CD4-positive, CD25-positive, alpha-beta regulatory T cell (primary cell): ENCODE data around the gene PITPNB. TPM values are rescaled to one million over a fixed set of nuclear protein-coding genes. Genes with fewer than 3 reads are reported as not detected.

Source experiments
- ATAC-seq, 2 donors: fragments of 150-1000 bp; cut with Tn5 transposase; one replicate each; pipeline ENCODE4 v1.10.0; 2021; ENCODE audit warnings: low read depth in 2 of 2, moderate number of reproducible peaks in 2 of 2, moderate library complexity in 1 of 2
- DNase-seq, 3 donors: peaks; one replicate each; pipeline versions ENCODE4 v3.0.0 to v3.0.0-alpha.2; 2012 to 2022; ENCODE audit warnings: mixed read lengths in 1 of 3
- H3K27ac ChIP-seq: one replicate; pipeline ENCODE4 v1.7.0; 2013; ENCODE audit warnings: mild to moderate bottlenecking, low read length; ENCODE audit not compliant: insufficient read depth, poor library complexity, severe bottlenecking
- H3K27me3 ChIP-seq: one replicate; pipeline ENCODE4 v1.7.0; 2013; ENCODE audit warnings: low read length; ENCODE audit not compliant: control insufficient read depth, insufficient read depth
- H3K36me3 ChIP-seq: one replicate; pipeline ENCODE4 v1.7.0; 2013; ENCODE audit warnings: mild to moderate bottlenecking, low read length, moderate library complexity; ENCODE audit not compliant: control insufficient read depth, insufficient read depth
- H3K4me1 ChIP-seq: 2 replicates; pipeline ENCODE4 v1.7.0; 2013; ENCODE audit warnings: mild to moderate bottlenecking, low read length; ENCODE audit not compliant: insufficient read depth, control insufficient read depth, poor library complexity, severe bottlenecking
- H3K4me3 ChIP-seq: one replicate; pipeline ENCODE4 v1.7.0; 2013; ENCODE audit warnings: low read depth, mild to moderate bottlenecking, low read length, moderate library complexity
- H3K9me3 ChIP-seq, 2 experiments: 1 replicate in 1 of 2; 2 replicates in 1 of 2; pipeline ENCODE4 v1.7.0; 2013; ENCODE audit warnings: low read length in 2 of 2, mild to moderate bottlenecking in 1 of 2, moderate library complexity in 1 of 2; ENCODE audit not compliant: control insufficient read depth in 2 of 2
- H3K27ac Mint-ChIP-seq, 3 donors: one replicate each; pipeline ENCODE4 v1.8.0; 2020 to 2022; ENCODE audit warnings: mild to moderate bottlenecking in 3 of 3, mixed read lengths in 3 of 3, moderate library complexity in 2 of 3
- H3K27me3 Mint-ChIP-seq: one replicate; pipeline ENCODE4 v1.8.0; 2022; ENCODE audit warnings: mild to moderate bottlenecking, mixed read lengths
- H3K36me3 Mint-ChIP-seq: one replicate; pipeline ENCODE4 v1.8.0; 2020; ENCODE audit warnings: mixed read lengths
- H3K4me1 Mint-ChIP-seq, 4 donors: one replicate each; pipeline ENCODE4 v1.8.0; 2020 to 2022; ENCODE audit warnings: mixed read lengths in 4 of 4, mild to moderate bottlenecking in 1 of 4
- H3K4me3 Mint-ChIP-seq, 4 donors: one replicate each; pipeline ENCODE4 v1.8.0; 2020 to 2022; ENCODE audit warnings: mild to moderate bottlenecking in 4 of 4, mixed read lengths in 4 of 4, moderate library complexity in 3 of 4
- H3K9me3 Mint-ChIP-seq, 7 donors: one replicate each; pipeline ENCODE4 v1.8.0; 2020 to 2022; ENCODE audit warnings: mixed read lengths in 7 of 7, mild to moderate bottlenecking in 3 of 7, moderate library complexity in 2 of 7
- polyA plus RNA-seq, 4 donors: library from polyadenylated mRNA; unstranded; fragments of 300-500 nt; fragmentation: Illumina TruSeq; gene quantifications; one replicate each; pipeline ENCODE4 v1.2.3, GENCODE V29; 2021
- total RNA-seq: library from RNA; stranded (reverse); gene quantifications from one replicate; pipeline ENCODE4 v1.2.3, GENCODE V29; 2022

Gene PITPNB
- total and polyA plus RNA-seq, 5 donors from 2014 or later, result 59.3 to 69.3 (median 64.7) TPM

DNA sequence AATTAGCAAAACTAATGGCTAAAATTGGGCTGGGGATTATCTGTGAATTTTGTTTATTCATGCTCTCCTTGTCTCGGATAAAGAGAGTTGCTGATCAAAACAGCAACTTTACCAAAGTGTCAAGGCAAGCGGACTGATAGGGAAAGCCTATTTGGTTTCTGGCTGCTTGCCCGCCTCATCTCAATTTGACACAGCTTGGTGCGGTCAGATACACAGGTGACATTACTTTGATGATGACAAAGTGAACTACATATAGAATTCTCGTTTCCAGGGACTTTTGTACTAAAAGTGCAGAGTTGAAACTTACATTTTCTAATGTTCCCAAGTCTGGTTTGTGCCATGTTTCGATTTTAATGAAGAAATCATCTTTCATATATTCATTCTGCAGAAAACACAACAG, 22.8 kb downstream of the PITPNB start:
- H3K4me1 Mint-ChIP-seq, result peaks cover 17 to 34% (median 24%) of the 10 kb centered on the region in 4 donors
- no peaks in the 10 kb centered on the region for H3K27me3 Mint-ChIP-seq
- H3K4me3 Mint-ChIP-seq, result peak overlapping the region in 1 of 4 donors; percentile 44
- no peak for DNase-seq
- no peaks in the 10 kb centered on the region for H3K9me3 ChIP-seq
- no peak for ATAC-seq
- peaks cover 8% of the 10 kb centered on the region for H3K4me1 ChIP-seq
- H3K36me3 Mint-ChIP-seq, result peaks cover 46% of the 10 kb centered on the region
- peak overlapping the region in 2 of 3 donors; percentile 22 to 49 for H3K27ac Mint-ChIP-seq
- no peaks in the 10 kb centered on the region for H3K9me3 Mint-ChIP-seq
- no peaks in the 10 kb centered on the region for H3K27me3 ChIP-seq
- peaks cover 59% of the 10 kb centered on the region for H3K36me3 ChIP-seq
- H3K4me3 ChIP-seq, result no peak overlapping the region
- no peak overlapping the region for H3K27ac ChIP-seq

DNA sequence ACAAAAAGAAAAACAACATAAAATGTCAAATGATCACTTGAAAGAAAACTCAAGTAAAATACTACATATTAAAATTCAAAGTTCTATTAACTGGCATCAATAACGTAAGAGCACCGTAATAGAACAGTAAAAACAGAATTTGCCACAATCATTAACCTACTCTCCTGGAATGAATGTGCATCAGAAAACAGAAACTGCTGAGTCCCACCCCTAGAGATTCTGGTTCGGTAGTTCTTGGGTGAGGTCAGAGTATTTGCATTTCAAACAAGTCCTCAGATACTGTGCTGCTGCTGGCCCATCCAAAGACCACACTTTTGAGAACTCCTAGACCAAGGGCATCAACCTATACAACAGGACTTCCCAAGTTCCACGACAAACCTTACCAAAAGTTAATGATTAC, 23.5 kb downstream of the PITPNB start:
- H3K27me3 Mint-ChIP-seq, result no peaks in the 10 kb centered on the region
- no peak overlapping the region for H3K27ac ChIP-seq
- H3K4me1 Mint-ChIP-seq, result peaks cover 10 to 27% (median 18%) of the 10 kb centered on the region in 4 donors
- H3K27ac Mint-ChIP-seq, result peak overlapping the region; percentile 22 to 71 (median 38)
- peaks cover 8% of the 10 kb centered on the region for H3K4me1 ChIP-seq
- peak in 1 of 3 donors; percentile 41 for DNase-seq
- no peaks in the 10 kb centered on the region for H3K27me3 ChIP-seq
- H3K9me3 ChIP-seq, result no peaks in the 10 kb centered on the region
- no peaks in the 10 kb centered on the region for H3K9me3 Mint-ChIP-seq
- H3K4me3 Mint-ChIP-seq, result peak overlapping the region in 1 of 4 donors; percentile 1
- peaks cover 43% of the 10 kb centered on the region for H3K36me3 Mint-ChIP-seq
- ATAC-seq, result no peak
- peak overlapping the region; percentile 13 for H3K4me3 ChIP-seq
- H3K36me3 ChIP-seq, result peaks cover 55% of the 10 kb centered on the region

DNA sequence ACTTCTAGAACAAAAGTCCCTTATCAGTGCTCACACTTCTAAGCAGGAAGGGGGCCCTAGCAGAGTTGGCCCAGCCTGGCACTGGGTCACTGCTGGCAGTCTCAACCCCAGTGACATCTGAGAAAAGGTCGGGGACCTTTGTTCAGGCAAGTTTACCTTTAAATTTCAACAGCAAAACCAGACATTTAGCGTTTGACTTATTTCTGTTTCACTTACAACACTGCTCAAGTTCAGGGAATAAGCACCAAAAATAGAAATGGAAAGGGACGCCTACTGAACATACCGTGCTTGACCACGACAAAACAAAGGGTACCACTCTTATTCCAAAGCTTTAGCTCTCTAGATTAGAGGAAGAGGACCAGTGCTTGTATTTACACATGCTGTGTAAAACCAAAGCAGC, 26.2 kb downstream of the PITPNB start:
- no peak overlapping the region for H3K4me3 ChIP-seq
- H3K27ac ChIP-seq, result no peak overlapping the region
- H3K27ac Mint-ChIP-seq, result peak overlapping the region in 1 of 3 donors; percentile 58
- H3K27me3 ChIP-seq, result no peaks in the 10 kb centered on the region
- no peaks in the 10 kb centered on the region for H3K9me3 ChIP-seq
- no peaks in the 10 kb centered on the region for H3K9me3 Mint-ChIP-seq
- H3K36me3 Mint-ChIP-seq, result peaks cover 42% of the 10 kb centered on the region
- no peaks in the 10 kb centered on the region for H3K27me3 Mint-ChIP-seq
- H3K4me1 ChIP-seq, result peaks cover 8% of the 10 kb centered on the region
- no peak for ATAC-seq
- peaks cover 11 to 27% (median 21%) of the 10 kb centered on the region in 4 donors for H3K4me1 Mint-ChIP-seq
- DNase-seq, result no peak
- H3K36me3 ChIP-seq, result peaks cover 70% of the 10 kb centered on the region
- H3K4me3 Mint-ChIP-seq, result no peak overlapping the region

DNA sequence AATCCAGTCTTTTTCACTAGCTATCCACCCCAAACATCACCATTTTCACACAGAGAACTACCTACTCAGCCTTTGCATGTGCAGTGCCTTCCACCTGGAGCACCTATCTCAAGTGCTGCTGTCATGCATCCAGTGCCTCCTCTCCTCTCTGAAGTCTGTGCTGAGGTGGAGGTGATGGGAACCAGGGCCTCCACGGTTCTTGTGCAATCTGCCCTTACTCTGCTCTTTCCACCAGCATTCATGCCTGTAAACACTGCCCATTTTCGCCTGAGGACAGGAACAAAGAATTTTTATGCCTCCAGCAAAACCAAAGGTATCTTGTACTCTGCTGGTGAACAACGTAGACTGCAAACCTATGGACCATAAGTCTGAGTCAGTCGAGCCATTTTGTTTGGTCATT, 27.0 kb downstream of the PITPNB start:
- peak overlapping the region in 2 of 3 donors; percentile 34 to 47 for H3K27ac Mint-ChIP-seq
- H3K9me3 Mint-ChIP-seq, result no peaks in the 10 kb centered on the region
- H3K9me3 ChIP-seq, result no peaks in the 10 kb centered on the region
- DNase-seq, result no peak
- peaks cover 40% of the 10 kb centered on the region for H3K36me3 Mint-ChIP-seq
- H3K4me1 Mint-ChIP-seq, result peaks cover 14 to 27% (median 21%) of the 10 kb centered on the region in 4 donors
- H3K4me3 ChIP-seq, result no peak overlapping the region
- no peak overlapping the region for H3K27ac ChIP-seq
- no peaks in the 10 kb centered on the region for H3K27me3 ChIP-seq
- no peak overlapping the region for H3K4me3 Mint-ChIP-seq
- H3K4me1 ChIP-seq, result peaks cover 8% of the 10 kb centered on the region
- no peaks in the 10 kb centered on the region for H3K27me3 Mint-ChIP-seq
- ATAC-seq, result no peak
- H3K36me3 ChIP-seq, result peaks cover 66% of the 10 kb centered on the region

DNA sequence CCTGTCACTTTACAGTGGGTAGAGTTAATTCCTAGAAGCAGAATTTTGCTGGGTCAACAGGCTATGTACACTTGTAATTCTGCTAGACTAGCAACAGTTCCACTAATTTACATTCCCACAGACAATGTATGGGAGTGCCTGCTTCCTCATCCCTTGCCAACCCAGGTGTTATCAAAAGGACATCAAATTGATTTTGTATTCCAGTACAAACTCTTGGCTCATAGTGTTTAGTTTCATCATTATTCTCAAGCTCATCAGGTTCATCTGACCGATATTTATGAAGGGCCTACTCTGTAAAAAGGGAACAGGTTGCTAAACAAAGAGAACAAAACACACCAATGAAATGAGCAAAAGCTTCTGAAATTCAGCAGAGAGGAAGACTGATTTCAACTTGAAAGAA, 30.7 kb downstream of the PITPNB start:
- H3K27ac Mint-ChIP-seq, result peak overlapping the region in 2 of 3 donors; percentile 28 to 45
- peaks cover 7 to 23% (median 16%) of the 10 kb centered on the region in 4 donors for H3K4me1 Mint-ChIP-seq
- H3K4me3 ChIP-seq, result no peak overlapping the region
- no peak for DNase-seq
- H3K27me3 ChIP-seq, result no peaks in the 10 kb centered on the region
- no peak overlapping the region for H3K27ac ChIP-seq
- H3K4me1 ChIP-seq, result no peaks in the 10 kb centered on the region
- no peaks in the 10 kb centered on the region for H3K9me3 ChIP-seq
- no peak for ATAC-seq
- no peaks in the 10 kb centered on the region for H3K27me3 Mint-ChIP-seq
- peaks cover 48% of the 10 kb centered on the region for H3K36me3 ChIP-seq
- no peak overlapping the region for H3K4me3 Mint-ChIP-seq
- H3K9me3 Mint-ChIP-seq, result no peaks in the 10 kb centered on the region
- peaks cover 38% of the 10 kb centered on the region for H3K36me3 Mint-ChIP-seq

DNA sequence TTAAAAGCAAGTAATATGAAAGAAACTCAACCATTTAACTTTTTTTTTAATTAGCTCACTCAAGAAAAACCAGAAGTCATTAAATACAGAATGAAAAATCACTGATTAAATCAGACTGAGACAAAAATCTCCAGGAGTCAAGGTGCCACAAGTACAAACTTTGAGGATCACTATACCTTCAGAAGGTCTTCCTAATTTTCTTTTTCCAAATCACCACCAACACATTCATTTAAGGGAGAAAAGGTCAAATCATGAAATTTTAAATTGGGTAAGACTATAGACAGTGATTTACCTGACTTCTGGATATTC, 32.3 kb downstream of the PITPNB start:
- peaks cover 26% of the 10 kb centered on the region for H3K36me3 Mint-ChIP-seq
- DNase-seq (no peak), ATAC-seq (no peak)
- H3K4me3 Mint-ChIP-seq, result no peak overlapping the region
- no peaks in the 10 kb centered on the region for H3K9me3 Mint-ChIP-seq
- no peaks in the 10 kb centered on the region for H3K27me3 Mint-ChIP-seq
- no peaks in the 10 kb centered on the region for H3K4me1 ChIP-seq
- peaks cover 41% of the 10 kb centered on the region for H3K36me3 ChIP-seq
- no peaks in the 10 kb centered on the region for H3K27me3 ChIP-seq
- H3K9me3 ChIP-seq, result no peaks in the 10 kb centered on the region
- H3K27ac Mint-ChIP-seq, result peak overlapping the region in 1 of 3 donors; percentile 65
- no peak overlapping the region for H3K27ac ChIP-seq
- peaks cover 7 to 23% (median 16%) of the 10 kb centered on the region in 4 donors for H3K4me1 Mint-ChIP-seq
- no peak overlapping the region for H3K4me3 ChIP-seq

DNA sequence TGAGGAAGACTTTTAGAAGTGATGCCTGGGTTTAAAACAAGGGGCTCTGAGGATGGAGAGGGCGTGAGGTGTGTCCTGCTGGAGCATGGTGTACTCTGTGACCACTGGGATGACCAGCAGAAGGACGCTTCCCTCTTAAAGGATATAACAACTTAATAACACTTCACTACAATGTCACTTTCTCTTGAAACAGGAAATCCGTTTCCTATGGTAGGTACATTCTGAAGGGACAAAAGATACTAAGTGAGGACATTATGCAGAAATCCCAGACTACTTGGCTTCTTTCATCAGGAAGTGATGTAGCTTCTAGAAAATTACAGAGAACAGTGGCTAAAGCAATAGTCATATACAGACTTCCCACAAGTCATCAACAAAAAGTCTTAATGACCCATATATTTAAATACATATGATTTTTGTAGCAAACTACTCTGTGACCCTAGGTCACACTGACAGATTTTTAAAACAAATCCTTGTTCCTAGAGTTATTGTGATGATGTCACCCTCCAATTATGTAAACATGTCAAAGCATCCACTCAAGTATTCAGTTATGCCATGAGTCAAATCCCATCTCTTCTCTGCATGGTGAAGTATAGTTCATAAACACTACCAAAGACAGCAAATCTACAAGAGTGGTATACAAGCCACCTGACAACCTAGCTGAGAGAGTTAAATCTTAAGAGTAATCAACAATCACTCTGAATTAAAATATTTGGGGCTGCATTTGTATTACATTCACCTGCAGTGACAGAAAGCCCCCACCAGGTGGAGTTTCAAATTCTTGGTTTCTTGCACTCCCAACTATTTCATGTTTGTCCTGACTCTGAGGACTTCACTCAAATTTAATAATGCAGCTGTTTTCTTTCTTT, 32.8 kb downstream of the PITPNB start:
- ATAC-seq (no peak), DNase-seq (peak; percentile 14 to 55 (median 44))
- H3K27ac ChIP-seq, result no peak overlapping the region
- Mint-ChIP-seq H3K27me3 (no peaks in the 10 kb centered on the region), H3K4me3 (no peak overlapping the region), H3K4me1 (peaks cover 7 to 23% (median 16%) of the 10 kb centered on the region in 4 donors), H3K9me3 (no peaks in the 10 kb centered on the region), H3K27ac (peak overlapping the region in 1 of 3 donors; percentile 42), H3K36me3 (peaks cover 23% of the 10 kb centered on the region)
- H3K4me1 ChIP-seq, result no peaks in the 10 kb centered on the region
- H3K27me3 ChIP-seq, result no peaks in the 10 kb centered on the region
- no peaks in the 10 kb centered on the region for H3K9me3 ChIP-seq
- H3K36me3 ChIP-seq, result peaks cover 35% of the 10 kb centered on the region
- H3K4me3 ChIP-seq, result no peak overlapping the region
